Brain microvascular endothelial cell (primary cell): ENCODE data around the gene USP17L15.
A peak's percentile ranks its signal among the peaks of the same experiment; 100 is the strongest.
"Not testable (repeated sequence)": the region's sequence is repeated elsewhere in the genome, so short reads cannot be mapped to it uniquely, and the experiment has no call there.

Experiments
- DNase-seq: peaks from one replicate; pipeline ENCODE4 v3.0.0-alpha.2; 2020
- H3K27ac ChIP-seq: fragments of 250-450 bp; sonication (Bioruptor Pico); 2 replicates; pipeline ENCODE4 v1.5.1; 2020; ENCODE audit warnings: mild to moderate bottlenecking, moderate library complexity
- H3K27me3 ChIP-seq: fragments of 250-450 bp; sonication (Bioruptor Pico); replicated peaks from 2 replicates; pipeline ENCODE4 v1.5.1; 2020; ENCODE audit warnings: mild to moderate bottlenecking
- H3K36me3 ChIP-seq: fragments of 250-450 bp; sonication (Bioruptor Pico); replicated peaks from 2 replicates; pipeline ENCODE4 v1.5.1; 2020; ENCODE audit warnings: mild to moderate bottlenecking
- H3K4me3 ChIP-seq: 2 replicates; pipeline ENCODE4 v1.5.1; 2011; ENCODE audit warnings: low read depth, mild to moderate bottlenecking, control low read depth, low read length, moderate library complexity
- in situ Hi-C: cut with HindIII; loops from 2 replicates; pipeline ENCODE4 v1.10.0; 2017; ENCODE audit warnings: low sequenced_read_pairs, low pct_ligation_motif_present

The USP17L15 gene, protein sequence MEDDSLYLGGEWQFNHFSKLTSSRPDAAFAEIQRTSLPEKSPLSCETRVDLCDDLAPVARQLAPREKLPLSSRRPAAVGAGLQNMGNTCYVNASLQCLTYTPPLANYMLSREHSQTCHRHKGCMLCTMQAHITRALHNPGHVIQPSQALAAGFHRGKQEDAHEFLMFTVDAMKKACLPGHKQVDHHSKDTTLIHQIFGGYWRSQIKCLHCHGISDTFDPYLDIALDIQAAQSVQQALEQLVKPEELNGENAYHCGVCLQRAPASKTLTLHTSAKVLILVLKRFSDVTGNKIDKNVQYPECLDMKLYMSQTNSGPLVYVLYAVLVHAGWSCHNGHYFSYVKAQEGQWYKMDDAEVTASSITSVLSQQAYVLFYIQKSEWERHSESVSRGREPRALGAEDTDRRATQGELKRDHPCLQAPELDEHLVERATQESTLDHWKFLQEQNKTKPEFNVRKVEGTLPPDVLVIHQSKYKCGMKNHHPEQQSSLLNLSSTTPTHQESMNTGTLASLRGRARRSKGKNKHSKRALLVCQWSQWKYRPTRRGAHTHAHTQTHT

DNA sequence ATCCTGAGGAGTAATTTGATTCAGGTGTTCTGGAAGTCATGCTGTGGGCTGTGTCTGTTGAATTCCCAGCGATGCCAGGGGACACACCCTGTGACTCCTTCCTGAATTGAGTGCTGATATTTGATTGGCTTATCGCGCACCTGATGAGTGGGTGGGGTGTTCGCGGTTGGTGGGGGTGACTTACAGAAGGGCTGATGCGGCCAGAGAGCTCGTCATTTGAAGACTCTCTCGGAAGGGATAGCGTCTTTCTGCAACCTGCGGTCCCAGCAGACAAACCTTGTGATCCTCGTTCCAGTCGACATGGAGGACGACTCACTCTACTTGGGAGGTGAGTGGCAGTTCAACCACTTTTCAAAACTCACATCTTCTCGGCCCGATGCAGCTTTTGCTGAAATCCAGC lies at the start of gene USP17L15:
Gene USP17L15, plus strand, starts transcription at position 301 of the 400 bp plus-strand sequence. Its CDS starts 0 bp downstream, at position 301.
- DNase-seq, in situ Hi-C loops, H3K27ac ChIP-seq, H3K36me3 ChIP-seq, H3K4me3 ChIP-seq, H3K27me3 ChIP-seq: not testable (repeated sequence)

DNA sequence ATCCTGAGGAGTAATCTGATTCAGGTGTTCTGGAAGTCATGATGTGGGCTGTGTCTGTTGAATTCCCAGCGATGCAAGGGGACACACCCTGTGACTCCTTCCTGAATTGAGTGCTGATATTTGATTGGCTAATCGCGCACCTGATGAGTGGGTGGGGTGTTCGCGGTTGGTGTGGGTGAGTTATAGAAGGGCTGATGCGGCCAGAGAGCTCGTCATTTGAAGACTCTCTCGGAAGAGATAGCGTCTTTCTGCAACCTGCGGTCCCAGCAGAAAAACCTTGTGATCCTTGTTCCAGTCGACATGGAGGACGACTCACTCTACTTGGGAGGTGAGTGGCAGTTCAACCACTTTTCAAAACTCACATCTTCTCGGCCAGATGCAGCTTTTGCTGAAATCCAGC lies 23.8 kb upstream of the USP17L15 start, which contains the start of gene USP17L10:
Gene USP17L10, plus strand, starts transcription at position 301 of the 400 bp plus-strand sequence. Its CDS starts 0 bp downstream, at position 301.
- H3K36me3 ChIP-seq, H3K27me3 ChIP-seq, in situ Hi-C loops, DNase-seq, H3K4me3 ChIP-seq, H3K27ac ChIP-seq: not testable (repeated sequence)

DNA sequence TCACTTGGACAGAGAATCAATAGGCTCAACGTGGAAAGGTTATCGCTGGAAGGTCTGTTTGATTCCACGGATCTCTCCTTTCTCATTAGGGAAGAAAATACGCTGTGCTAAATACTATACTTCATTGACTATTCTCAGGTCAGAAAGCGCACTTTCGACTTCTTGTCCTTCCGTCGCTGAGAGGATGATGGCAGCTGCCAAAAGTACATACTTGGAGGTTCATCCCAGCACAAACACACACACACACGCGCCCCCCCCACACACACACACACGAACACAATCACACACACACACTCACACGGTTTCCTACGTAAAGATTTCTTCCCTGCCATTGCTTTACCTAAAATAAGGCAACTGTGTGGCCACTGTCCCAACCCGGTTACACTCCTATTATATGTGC lies 19.5 kb upstream of the USP17L15 start:
- H3K36me3 ChIP-seq, H3K4me3 ChIP-seq, DNase-seq, in situ Hi-C loops, H3K27me3 ChIP-seq, H3K27ac ChIP-seq: not testable (repeated sequence)

DNA sequence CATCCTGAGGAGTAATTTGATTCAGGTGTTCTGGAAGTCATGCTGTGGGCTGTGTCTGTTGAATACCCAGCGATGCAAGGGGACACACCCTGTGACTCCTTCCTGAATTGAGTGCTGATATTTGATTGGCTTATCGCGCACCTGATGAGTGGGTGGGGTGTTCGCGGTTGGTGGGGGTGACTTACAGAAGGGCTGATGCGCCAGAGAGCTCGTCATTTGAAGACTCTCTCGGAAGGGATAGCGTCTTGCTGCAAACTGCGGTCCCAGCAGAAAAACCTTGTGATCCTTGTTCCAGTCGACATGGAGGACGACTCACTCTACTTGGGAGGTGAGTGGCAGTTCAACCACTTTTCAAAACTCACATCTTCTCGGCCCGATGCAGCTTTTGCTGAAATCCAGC lies 19.1 kb upstream of the USP17L15 start, which contains the start of gene USP17L11:
Gene USP17L11, plus strand, starts transcription at position 301 of the 400 bp plus-strand sequence. Its CDS starts 0 bp downstream, at position 301.
- DNase-seq, H3K4me3 ChIP-seq, H3K27me3 ChIP-seq, in situ Hi-C loops, H3K36me3 ChIP-seq, H3K27ac ChIP-seq: not testable (repeated sequence)

DNA sequence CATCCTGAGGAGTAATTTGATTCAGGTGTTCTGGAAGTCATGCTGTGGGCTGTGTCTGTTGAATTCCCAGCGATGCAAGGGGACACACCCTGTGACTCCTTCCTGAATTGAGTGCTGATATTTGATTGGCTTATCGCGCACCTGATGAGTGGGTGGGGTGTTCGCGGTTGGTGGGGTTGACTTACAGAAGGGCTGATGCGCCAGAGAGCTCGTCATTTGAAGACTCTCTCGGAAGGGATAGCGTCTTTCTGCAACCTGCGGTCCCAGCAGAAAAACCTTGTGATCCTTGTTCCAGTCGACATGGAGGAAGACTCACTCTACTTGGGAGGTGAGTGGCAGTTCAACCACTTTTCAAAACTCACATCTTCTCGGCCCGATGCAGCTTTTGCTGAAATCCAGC lies 14.3 kb upstream of the USP17L15 start, which contains the start of gene USP17L12:
Gene USP17L12, plus strand, starts transcription at position 301 of the 400 bp plus-strand sequence. Its CDS starts 0 bp downstream, at position 301.
- in situ Hi-C loops, H3K27ac ChIP-seq, DNase-seq, H3K27me3 ChIP-seq, H3K36me3 ChIP-seq, H3K4me3 ChIP-seq: not testable (repeated sequence)

DNA sequence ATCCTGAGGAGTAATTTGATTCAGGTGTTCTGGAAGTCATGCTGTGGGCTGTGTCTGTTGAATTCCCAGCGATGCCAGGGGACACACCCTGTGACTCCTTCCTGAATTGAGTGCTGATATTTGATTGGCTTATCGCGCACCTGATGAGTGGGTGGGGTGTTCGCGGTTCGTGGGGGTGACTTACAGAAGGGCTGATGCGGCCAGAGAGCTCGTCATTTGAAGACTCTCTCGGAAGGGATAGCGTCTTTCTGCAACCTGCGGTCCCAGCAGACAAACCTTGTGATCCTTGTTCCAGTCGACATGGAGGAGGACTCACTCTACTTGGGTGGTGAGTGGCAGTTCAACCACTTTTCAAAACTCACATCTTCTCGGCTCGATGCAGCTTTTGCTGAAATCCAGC lies 9.6 kb upstream of the USP17L15 start, which contains the start of gene USP17L13:
Gene USP17L13, plus strand, starts transcription at position 301 of the 400 bp plus-strand sequence. Its CDS starts 0 bp downstream, at position 301.
- H3K36me3 ChIP-seq, H3K4me3 ChIP-seq, DNase-seq, in situ Hi-C loops, H3K27ac ChIP-seq, H3K27me3 ChIP-seq: not testable (repeated sequence)

DNA sequence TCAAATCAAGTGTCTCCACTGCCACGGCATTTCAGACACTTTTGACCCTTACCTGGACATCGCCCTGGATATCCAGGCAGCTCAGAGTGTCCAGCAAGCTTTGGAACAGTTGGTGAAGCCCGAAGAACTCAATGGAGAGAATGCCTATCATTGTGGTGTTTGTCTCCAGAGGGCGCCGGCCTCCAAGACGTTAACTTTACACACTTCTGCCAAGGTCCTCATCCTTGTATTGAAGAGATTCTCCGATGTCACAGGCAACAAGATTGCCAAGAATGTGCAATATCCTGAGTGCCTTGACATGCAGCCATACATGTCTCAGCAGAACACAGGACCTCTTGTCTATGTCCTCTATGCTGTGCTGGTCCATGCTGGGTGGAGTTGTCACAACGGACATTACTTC lies 3.9 kb upstream of the USP17L15 start:
- in situ Hi-C loops = not testable (repeated sequence)

DNA sequence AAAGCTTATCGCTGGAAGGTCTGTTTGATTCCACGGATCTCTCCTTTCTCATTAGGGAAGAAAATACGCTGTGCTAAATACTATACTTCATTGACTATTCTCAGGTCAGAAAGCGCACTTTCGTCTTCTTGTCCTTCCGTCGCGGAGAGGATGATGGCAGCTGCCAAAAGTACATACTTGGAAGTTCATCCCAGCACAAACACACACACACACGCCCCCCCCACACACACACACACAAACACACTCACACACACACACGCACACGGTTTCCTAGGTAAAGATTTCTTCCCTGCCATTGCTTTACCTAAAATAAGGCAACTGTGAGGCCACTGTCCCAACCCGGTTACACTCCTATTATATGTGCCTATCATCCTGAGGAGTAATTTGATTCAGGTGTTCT lies 4.3 kb downstream of the USP17L15 start:
- H3K27me3 ChIP-seq, DNase-seq, in situ Hi-C loops, H3K27ac ChIP-seq, H3K36me3 ChIP-seq, H3K4me3 ChIP-seq: not testable (repeated sequence)

More for the DNA sequence above, 3.9 kb upstream of the USP17L15 start:
- not testable (repeated sequence) for H3K36me3 ChIP-seq, DNase-seq, H3K27ac ChIP-seq, H3K27me3 ChIP-seq, H3K4me3 ChIP-seq

DNA sequence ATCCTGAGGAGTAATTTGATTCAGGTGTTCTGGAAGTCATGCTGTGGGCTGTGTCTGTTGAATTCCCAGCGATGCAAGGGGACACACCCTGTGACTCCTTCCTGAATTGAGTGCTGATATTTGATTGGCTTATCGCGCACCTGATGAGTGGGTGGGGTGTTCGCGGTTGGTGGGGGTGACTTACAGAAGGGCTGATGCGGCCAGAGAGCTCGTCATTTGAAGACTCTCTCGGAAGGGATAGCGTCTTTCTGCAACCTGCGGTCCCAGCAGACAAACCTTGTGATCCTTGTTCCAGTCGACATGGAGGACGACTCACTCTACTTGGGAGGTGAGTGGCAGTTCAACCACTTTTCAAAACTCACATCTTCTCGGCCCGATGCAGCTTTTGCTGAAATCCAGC lies 9.4 kb downstream of the USP17L15 start, which contains the start of gene USP17L17:
Gene USP17L17, plus strand, starts transcription at position 301 of the 400 bp plus-strand sequence. Its CDS starts 0 bp downstream, at position 301.
- H3K27ac ChIP-seq, H3K27me3 ChIP-seq, H3K36me3 ChIP-seq, DNase-seq, in situ Hi-C loops, H3K4me3 ChIP-seq: not testable (repeated sequence)

DNA sequence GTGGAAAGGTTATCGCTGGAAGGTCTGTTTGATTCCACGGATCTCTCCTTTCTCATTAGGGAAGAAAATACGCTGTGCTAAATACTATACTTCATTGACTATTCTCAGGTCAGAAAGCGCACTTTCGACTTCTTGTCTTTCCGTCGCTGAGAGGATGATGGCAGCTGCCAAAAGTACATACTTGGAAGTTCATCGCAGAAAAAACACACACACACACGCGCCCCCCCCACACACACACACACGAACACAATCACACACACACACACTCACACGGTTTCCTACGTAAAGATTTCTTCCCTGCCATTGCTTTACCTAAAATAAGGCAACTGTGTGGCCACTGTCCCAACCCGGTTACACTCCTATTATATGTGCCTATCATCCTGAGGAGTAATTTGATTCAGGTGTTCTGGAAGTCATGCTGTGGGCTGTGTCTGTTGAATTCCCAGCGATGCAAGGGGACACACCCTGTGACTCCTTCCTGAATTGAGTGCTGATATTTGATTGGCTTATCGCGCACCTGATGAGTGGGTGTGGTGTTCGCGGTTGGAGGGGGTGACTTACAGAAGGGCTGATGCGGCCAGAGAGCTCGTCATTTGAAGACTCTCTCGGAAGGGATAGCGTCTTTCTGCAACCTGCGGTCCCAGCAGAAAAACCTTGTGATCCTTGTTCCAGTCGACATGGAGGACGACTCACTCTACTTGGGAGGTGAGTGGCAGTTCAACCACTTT lies 13.9 kb downstream of the USP17L15 start, which contains the start of gene USP17L18:
Gene USP17L18, plus strand, starts transcription at position 678 of the 728 bp plus-strand sequence. Its CDS starts 0 bp downstream, at position 678.
- DNase-seq = peak; percentile 4
- H3K36me3 ChIP-seq, in situ Hi-C loops, H3K4me3 ChIP-seq, H3K27me3 ChIP-seq, H3K27ac ChIP-seq: not testable (repeated sequence)

DNA sequence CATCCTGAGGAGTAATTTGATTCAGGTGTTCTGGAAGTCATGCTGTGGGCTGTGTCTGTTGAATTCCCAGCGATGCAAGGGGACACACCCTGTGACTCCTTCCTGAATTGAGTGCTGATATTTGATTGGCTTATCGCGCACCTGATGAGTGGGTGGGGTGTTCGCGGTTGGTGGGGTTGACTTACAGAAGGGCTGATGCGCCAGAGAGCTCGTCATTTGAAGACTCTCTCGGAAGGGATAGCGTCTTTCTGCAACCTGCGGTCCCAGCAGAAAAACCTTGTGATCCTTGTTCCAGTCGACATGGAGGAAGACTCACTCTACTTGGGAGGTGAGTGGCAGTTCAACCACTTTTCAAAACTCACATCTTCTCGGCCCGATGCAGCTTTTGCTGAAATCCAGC lies 18.9 kb downstream of the USP17L15 start, which contains the start of gene USP17L19:
Gene USP17L19, plus strand, starts transcription at position 301 of the 400 bp plus-strand sequence. Its CDS starts 0 bp downstream, at position 301.
- in situ Hi-C loops = not testable (repeated sequence)

DNA sequence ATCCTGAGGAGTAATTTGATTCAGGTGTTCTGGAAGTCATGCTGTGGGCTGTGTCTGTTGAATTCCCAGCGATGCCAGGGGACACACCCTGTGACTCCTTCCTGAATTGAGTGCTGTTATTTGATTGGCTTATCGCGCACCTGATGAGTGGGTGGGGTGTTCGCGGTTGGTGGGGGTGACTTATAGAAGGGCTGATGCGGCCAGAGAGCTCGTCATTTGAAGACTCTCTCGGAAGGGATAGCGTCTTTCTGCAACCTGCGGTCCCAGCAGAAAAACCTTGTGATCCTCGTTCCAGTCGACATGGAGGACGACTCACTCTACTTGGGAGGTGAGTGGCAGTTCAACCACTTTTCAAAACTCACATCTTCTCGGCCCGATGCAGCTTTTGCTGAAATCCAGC lies 23.6 kb downstream of the USP17L15 start, which contains the start of gene USP17L20:
Gene USP17L20, plus strand, starts transcription at position 301 of the 400 bp plus-strand sequence. Its CDS starts 0 bp downstream, at position 301.
- in situ Hi-C loops, H3K27me3 ChIP-seq, H3K4me3 ChIP-seq, H3K36me3 ChIP-seq, H3K27ac ChIP-seq, DNase-seq: not testable (repeated sequence)

More for the DNA sequence above, 18.9 kb downstream of the USP17L15 start, which contains the start of gene USP17L19:
- H3K36me3 ChIP-seq, DNase-seq, H3K27me3 ChIP-seq, H3K4me3 ChIP-seq, H3K27ac ChIP-seq: not testable (repeated sequence)

DNA sequence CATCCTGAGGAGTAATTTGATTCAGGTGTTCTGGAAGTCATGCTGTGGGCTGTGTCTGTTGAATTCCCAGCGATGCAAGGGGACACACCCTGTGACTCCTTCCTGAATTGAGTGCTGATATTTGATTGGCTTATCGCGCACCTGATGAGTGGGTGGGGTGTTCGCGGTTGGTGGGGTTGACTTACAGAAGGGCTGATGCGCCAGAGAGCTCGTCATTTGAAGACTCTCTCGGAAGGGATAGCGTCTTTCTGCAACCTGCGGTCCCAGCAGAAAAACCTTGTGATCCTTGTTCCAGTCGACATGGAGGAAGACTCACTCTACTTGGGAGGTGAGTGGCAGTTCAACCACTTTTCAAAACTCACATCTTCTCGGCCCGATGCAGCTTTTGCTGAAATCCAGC lies 28.4 kb downstream of the USP17L15 start, which contains the start of gene USP17L21:
Gene USP17L21, plus strand, starts transcription at position 301 of the 400 bp plus-strand sequence. Its CDS starts 0 bp downstream, at position 301.
- DNase-seq, H3K36me3 ChIP-seq, H3K27ac ChIP-seq, H3K4me3 ChIP-seq, in situ Hi-C loops, H3K27me3 ChIP-seq: not testable (repeated sequence)
